ENCODE data around the gene L1CAM. TPM values are rescaled to one million over a fixed set of nuclear protein-coding genes. Genes with fewer than 3 reads are reported as not detected.
A peak's percentile ranks its signal among the peaks of the same experiment; 100 is the strongest.

L1CAM gene
- total and polyA plus RNA-seq, 12 donors = 0.52 to 50.1 (median 7.2) TPM

DNA sequence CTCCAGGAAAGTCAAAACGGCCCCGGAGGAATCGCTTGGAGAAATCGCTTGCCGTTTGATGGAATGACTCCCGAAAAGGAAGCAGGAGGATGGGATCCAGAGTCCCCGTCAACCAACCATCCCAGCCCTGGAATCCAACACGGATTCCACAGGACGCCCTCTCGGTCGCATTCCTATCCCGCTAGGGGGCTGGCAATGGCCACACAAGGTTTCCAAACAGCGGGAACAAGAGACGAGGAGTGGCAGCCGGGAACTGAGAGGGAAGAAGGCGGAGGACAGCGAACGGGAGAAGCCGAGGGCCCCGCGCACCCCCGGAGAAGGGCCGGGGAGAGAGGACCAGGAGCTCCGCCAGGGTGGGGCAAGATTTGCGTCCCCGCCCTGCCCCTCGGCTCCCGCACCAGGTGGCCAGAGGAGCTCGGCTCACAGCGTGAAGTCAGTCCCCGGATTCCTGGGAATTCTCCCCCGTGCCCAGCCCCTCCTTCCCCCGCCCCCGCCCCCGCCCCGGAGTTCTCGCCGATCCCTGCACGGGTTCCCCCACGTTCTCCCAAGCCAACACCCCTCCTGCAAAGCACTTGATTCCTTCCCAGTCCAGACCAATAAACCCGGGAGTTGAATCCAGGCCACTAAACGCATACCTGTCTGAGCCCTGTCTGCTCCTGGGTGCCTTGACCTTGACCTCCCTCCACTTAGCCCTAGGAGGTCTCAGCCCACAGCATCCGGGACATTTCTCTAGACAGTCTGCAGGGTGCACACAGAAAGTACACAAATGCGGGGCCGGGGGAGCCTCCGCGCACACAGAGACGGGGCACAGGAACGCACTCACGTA, 57.0 kb downstream of the L1CAM start:
- Histone ChIP-seq H3K4me1 (replicated peaks in 1 of 2) (no peaks in the 10 kb centered on the region), H3K4me3 (no peak overlapping the region), H3K27ac (peak overlapping the region in 1 of 5 donors; percentile 55), H3K27me3 (peaks cover 39% of the 10 kb centered on the region), H3K9me3 (replicated peaks in 1 of 3) (no peaks in the 10 kb centered on the region), H3K36me3 (replicated peaks in 1 of 2) (no peaks in the 10 kb centered on the region)
- DNase-seq = no peak
- 21 to 45% (median 35%) methylated on average over 2 to 48 of the region's 50 CpGs for WGBS, 4 donors
- no peak for TF ChIP-seq POLR2A (IDR thresholded peaks at IDR 0.05)
- TF ChIP-seq, protein P1, sequence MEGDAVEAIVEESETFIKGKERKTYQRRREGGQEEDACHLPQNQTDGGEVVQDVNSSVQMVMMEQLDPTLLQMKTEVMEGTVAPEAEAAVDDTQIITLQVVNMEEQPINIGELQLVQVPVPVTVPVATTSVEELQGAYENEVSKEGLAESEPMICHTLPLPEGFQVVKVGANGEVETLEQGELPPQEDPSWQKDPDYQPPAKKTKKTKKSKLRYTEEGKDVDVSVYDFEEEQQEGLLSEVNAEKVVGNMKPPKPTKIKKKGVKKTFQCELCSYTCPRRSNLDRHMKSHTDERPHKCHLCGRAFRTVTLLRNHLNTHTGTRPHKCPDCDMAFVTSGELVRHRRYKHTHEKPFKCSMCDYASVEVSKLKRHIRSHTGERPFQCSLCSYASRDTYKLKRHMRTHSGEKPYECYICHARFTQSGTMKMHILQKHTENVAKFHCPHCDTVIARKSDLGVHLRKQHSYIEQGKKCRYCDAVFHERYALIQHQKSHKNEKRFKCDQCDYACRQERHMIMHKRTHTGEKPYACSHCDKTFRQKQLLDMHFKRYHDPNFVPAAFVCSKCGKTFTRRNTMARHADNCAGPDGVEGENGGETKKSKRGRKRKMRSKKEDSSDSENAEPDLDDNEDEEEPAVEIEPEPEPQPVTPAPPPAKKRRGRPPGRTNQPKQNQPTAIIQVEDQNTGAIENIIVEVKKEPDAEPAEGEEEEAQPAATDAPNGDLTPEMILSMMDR (IDR thresholded peaks at IDR 0.05) = no peak
- intact Hi-C loops (cut with DNase I) = no loop called here

- Histone ChIP-seq H3K27ac (peak overlapping the region in 1 of 5 donors; percentile 55), H3K27me3 (peaks cover 45% of the 10 kb centered on the region), H3K4me1 (replicated peaks in 1 of 2) (no peaks in the 10 kb centered on the region), H3K36me3 (replicated peaks in 1 of 2) (no peaks in the 10 kb centered on the region), H3K9me3 (replicated peaks in 1 of 3) (no peaks in the 10 kb centered on the region), H3K4me3 (no peak overlapping the region)
- no peak for TF ChIP-seq POLR2A (IDR thresholded peaks at IDR 0.05)
- TF ChIP-seq, protein P1 (IDR thresholded peaks at IDR 0.05) = no peak
- WGBS, 4 donors = 44 to 89% (median 62%) methylated on average over 6 to 17 of the region's 17 CpGs
- intact Hi-C loops (cut with DNase I) = no loop called here
- no peak for DNase-seq
Observed at GRCh38 chrX:153828308-153828707, 57.7 kb downstream of the L1CAM start.

DNA sequence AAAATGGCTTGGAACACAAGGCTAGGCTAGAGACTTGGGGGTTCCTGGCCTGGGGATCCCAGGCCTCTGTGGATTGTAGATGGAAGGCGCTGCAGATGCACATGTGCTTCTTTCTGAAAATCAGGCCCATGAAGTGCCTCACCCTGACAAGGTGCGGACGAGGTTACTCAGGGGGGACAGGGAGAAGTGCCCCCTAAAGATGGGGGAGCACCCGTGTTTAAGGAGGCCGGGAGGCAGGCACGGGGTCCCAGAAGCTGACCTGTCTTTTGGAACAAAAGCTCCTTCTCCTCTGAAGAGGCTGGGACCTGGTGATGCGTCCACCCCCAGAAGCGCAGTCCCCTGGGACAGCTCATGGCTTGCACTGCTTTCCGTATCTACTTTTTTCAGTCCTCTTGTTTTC, 58.1 kb downstream of the L1CAM start:
- H3K4me3 ChIP-seq = no peak overlapping the region
- H3K27me3 ChIP-seq = peaks cover 45% of the 10 kb centered on the region
- no peak overlapping the region for H3K27ac ChIP-seq
- no peak for TF ChIP-seq POLR2A (IDR thresholded peaks at IDR 0.05)
- TF ChIP-seq, protein P1 (IDR thresholded peaks at IDR 0.05) = no peak
- H3K4me1 ChIP-seq (replicated peaks in 1 of 2) = no peaks in the 10 kb centered on the region
- H3K9me3 ChIP-seq (replicated peaks in 1 of 3) = no peaks in the 10 kb centered on the region
- H3K36me3 ChIP-seq (replicated peaks in 1 of 2) = no peaks in the 10 kb centered on the region
- intact Hi-C loops (cut with DNase I) = no loop called here
- no peak for DNase-seq
- 57 to 100% (median 81%) methylated on average over 1 to 9 of the region's 9 CpGs for WGBS, 4 donors

DNA sequence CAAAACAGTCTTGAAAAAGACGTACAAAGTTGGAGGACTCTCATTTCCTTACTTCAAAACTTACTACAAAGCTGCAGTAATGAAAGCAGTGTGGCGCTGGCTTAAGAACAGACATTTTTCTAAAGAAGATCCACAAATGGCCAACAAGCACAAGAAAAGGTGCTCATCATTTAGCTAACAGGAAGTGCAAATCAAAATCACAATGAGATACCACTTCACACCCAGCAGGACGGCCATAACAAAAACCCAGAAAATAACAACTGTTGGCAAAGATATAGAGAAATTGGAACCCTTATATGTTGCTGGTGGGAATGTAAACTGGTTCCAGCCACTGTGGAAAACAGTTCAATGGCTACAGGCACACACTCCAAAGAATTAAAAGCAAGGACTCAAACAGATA, 59.0 kb downstream of the L1CAM start:
- no peaks in the 10 kb centered on the region for H3K9me3 ChIP-seq (replicated peaks in 1 of 3)
- no peak overlapping the region for H3K4me3 ChIP-seq
- H3K27ac ChIP-seq = no peak overlapping the region
- TF ChIP-seq, protein P1 (IDR thresholded peaks at IDR 0.05) = no peak
- TF ChIP-seq POLR2A (IDR thresholded peaks at IDR 0.05) = no peak
- no peaks in the 10 kb centered on the region for H3K36me3 ChIP-seq (replicated peaks in 1 of 2)
- no peaks in the 10 kb centered on the region for H3K4me1 ChIP-seq (replicated peaks in 1 of 2)
- intact Hi-C loops (cut with DNase I) = no loop called here
- DNase-seq = no peak
- WGBS, 4 donors = 60 to 80% (median 75%) methylated on average over 3 of the region's 3 CpGs
- H3K27me3 ChIP-seq = peaks cover 41% of the 10 kb centered on the region

Data from adrenal gland (tissue), 12 donors.